Keratinocyte (primary cell): ENCODE data around the gene SDK2. TPM values are rescaled to one million over a fixed set of nuclear protein-coding genes. Genes with fewer than 3 reads are reported as not detected.

Source experiments
- DNase-seq: peaks from one replicate; pipeline ENCODE4 v3.0.0-alpha.2; 2011; ENCODE audit warnings: low read depth, missing footprints, low spot score
- FAIRE-seq: peaks from 2 replicates; lab custom pipeline; 2011; peaks lifted over from hg19 to GRCh38; lab: Jason Lieb, UNC
- H2AFZ ChIP-seq: 2 replicates; pipeline ENCODE4 v1.6.0; 2012; ENCODE audit warnings: low read length, control low read depth, inconsistent platforms; ENCODE audit not compliant: control insufficient read depth
- H3K27ac ChIP-seq: 2 replicates; pipeline ENCODE4 v1.5.1; 2011; ENCODE audit warnings: low read length; ENCODE audit not compliant: control insufficient read depth, insufficient read depth
- H3K27me3 ChIP-seq: 3 replicates; pipeline ENCODE4 v1.6.0; 2011; ENCODE audit warnings: low read length; ENCODE audit not compliant: control insufficient read depth, insufficient read depth; ENCODE audit errors: extremely low read depth
- H3K36me3 ChIP-seq, 2 experiments: 2 replicates in 1 of 2; 3 replicates in 1 of 2; pipeline ENCODE4 v1.5.1; 2011; ENCODE audit warnings: low read length in 2 of 2, mild to moderate bottlenecking in 1 of 2; ENCODE audit not compliant: control insufficient read depth in 2 of 2, insufficient read depth in 2 of 2; ENCODE audit errors: extremely low read depth in 1 of 2
- H3K4me1 ChIP-seq: 3 replicates; pipeline ENCODE4 v1.5.1; 2011; ENCODE audit warnings: low read length; ENCODE audit not compliant: control insufficient read depth, insufficient read depth; ENCODE audit errors: extremely low read depth
- H3K4me2 ChIP-seq: 3 replicates; pipeline ENCODE4 v1.6.0; 2011; ENCODE audit warnings: low read depth, low read length; ENCODE audit not compliant: control insufficient read depth, insufficient read depth; ENCODE audit errors: extremely low read depth
- H3K4me3 ChIP-seq, 3 experiments: fragments of 200-600 bp in 1 of 3; sonication (generic) in 1 of 3; 2 replicates in 2 of 3; 3 replicates in 1 of 3; pipeline ENCODE4 v1.5.1; 2011 to 2016; ENCODE audit warnings: low read length in 3 of 3, mild to moderate bottlenecking in 3 of 3, control low read depth in 2 of 3, inconsistent platforms in 1 of 3, low read depth in 1 of 3, mixed read lengths in 1 of 3, mixed run types in 1 of 3, moderate library complexity in 1 of 3; ENCODE audit not compliant: control insufficient read depth in 2 of 3, insufficient read depth in 2 of 3; ENCODE audit errors: extremely low read depth in 1 of 3
- H3K79me2 ChIP-seq: 2 replicates; pipeline ENCODE4 v1.6.0; 2012; ENCODE audit warnings: low read length; ENCODE audit not compliant: control insufficient read depth, insufficient read depth
- H3K9ac ChIP-seq: 3 replicates; pipeline ENCODE4 v1.6.0; 2011; ENCODE audit warnings: low read length; ENCODE audit not compliant: control insufficient read depth, insufficient read depth; ENCODE audit errors: extremely low read depth
- H3K9me1 ChIP-seq: 3 replicates; pipeline ENCODE4 v1.6.0; 2011; ENCODE audit warnings: low read length; ENCODE audit not compliant: control insufficient read depth, insufficient read depth; ENCODE audit errors: extremely low read depth
- H3K9me3 ChIP-seq: 2 replicates; pipeline ENCODE4 v1.5.1; 2012; ENCODE audit warnings: low read depth, low read length; ENCODE audit not compliant: control insufficient read depth
- H4K20me1 ChIP-seq: 3 replicates; pipeline ENCODE4 v1.6.0; 2011; ENCODE audit warnings: low read length; ENCODE audit not compliant: control insufficient read depth, insufficient read depth; ENCODE audit errors: extremely low read depth
- EZH2 ChIP-seq: IDR thresholded peaks from one replicate; pipeline ENCODE4 v1.6.1; 2012; ENCODE audit warnings: inconsistent platforms, mild to moderate bottlenecking, low read length, moderate library complexity
- dilution Hi-C: fragments of 300-500 bp; cut with MboI; formaldehyde crosslinking; loops from one replicate; pipeline ENCODE4 v1.7.0; 2020; ENCODE audit warnings: low sequenced_read_pairs; ENCODE audit not compliant: extremely low pct_ligation_motif_present
- polyA plus RNA-seq, 5 experiments: library from polyadenylated mRNA; depleted of rRNA in 3 of 5; stranded (reverse) in 3 of 5; stranded (forward) in 1 of 5; unstranded in 1 of 5; fragments of >200 nt; gene quantifications; 1 replicate in 1 of 5; 2 replicates in 3 of 5; 3 replicates in 1 of 5; pipeline versions ENCODE4 v1.2.1 to v1.2.3, GENCODE V29; 2011 to 2012; ENCODE audit warnings: missing spikeins in 2 of 5, low read depth in 1 of 5, low replicate concordance in 1 of 5
- TF ChIP-seq, protein P1 (sequence below), 3 experiments: IDR thresholded peaks in 1 of 3; conservative IDR thresholded peaks in 1 of 3; optimal IDR thresholded peaks in 1 of 3; 2 replicates in 2 of 3; 3 replicates in 1 of 3; pipeline versions ENCODE3 to v1.5.1; 2011; ENCODE audit warnings: low read length in 3 of 3, mild to moderate bottlenecking in 3 of 3, moderate library complexity in 2 of 3, control low read depth in 1 of 3, inconsistent platforms in 1 of 3; ENCODE audit not compliant: insufficient read depth in 2 of 3; ENCODE audit errors: extremely low read depth in 1 of 3

SDK2 gene
- polyA plus RNA-seq, 1 donor (not counting 4 experiments of a cell fraction or from before 2014, with no cell fraction given): 1.8 TPM

DNA sequence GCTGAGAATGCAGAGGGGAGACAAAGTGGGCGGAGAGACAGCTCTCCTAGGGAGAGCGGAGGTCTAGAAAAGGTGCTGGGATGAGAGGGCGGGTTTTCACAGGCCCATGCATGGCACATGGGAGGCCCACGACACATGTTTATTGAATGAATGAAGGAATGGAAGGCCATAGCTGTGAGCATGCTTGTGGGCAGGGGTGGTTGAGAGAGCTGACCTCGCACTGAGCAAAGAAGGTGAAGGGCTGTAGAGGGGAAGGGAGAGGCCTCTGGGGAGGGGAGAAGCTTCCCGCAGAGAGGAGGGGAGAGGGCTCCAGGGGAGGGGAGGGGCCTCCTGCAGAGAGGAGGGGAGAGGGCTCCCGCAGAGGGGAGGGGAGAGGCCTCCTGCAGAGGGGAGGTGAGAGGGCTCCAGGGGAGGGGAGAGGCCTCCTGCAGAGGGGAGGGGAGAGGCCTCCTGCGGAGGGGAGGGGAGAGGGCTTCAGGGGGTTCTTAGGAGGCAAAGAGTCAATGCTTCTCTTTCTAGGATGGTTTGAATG lies 27.3 kb downstream of the SDK2 start:
- Histone ChIP-seq H3K27me3 (no peaks in the 10 kb centered on the region), H3K4me2 (no peak overlapping the region), H3K79me2 (peaks cover 17% of the 10 kb centered on the region), H3K9me1 (no peaks in the 10 kb centered on the region), H3K27ac (no peak overlapping the region), H4K20me1 (no peaks in the 10 kb centered on the region), H3K4me3 (no peak overlapping the region), H3K9ac (no peak overlapping the region), H3K36me3 (no peaks in the 10 kb centered on the region), H3K9me3 (no peaks in the 10 kb centered on the region), H2AFZ (no peak overlapping the region), H3K4me1 (peaks cover 17% of the 10 kb centered on the region)
- no peak for FAIRE-seq
- DNase-seq: no peak
- dilution Hi-C loops: no loop called here
- TF ChIP-seq, protein P1, sequence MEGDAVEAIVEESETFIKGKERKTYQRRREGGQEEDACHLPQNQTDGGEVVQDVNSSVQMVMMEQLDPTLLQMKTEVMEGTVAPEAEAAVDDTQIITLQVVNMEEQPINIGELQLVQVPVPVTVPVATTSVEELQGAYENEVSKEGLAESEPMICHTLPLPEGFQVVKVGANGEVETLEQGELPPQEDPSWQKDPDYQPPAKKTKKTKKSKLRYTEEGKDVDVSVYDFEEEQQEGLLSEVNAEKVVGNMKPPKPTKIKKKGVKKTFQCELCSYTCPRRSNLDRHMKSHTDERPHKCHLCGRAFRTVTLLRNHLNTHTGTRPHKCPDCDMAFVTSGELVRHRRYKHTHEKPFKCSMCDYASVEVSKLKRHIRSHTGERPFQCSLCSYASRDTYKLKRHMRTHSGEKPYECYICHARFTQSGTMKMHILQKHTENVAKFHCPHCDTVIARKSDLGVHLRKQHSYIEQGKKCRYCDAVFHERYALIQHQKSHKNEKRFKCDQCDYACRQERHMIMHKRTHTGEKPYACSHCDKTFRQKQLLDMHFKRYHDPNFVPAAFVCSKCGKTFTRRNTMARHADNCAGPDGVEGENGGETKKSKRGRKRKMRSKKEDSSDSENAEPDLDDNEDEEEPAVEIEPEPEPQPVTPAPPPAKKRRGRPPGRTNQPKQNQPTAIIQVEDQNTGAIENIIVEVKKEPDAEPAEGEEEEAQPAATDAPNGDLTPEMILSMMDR (optimal IDR thresholded peaks at IDR 0.05 in 1 of 3, IDR thresholded peaks at IDR 0.05 in 1 of 3, conservative IDR thresholded peaks at IDR 0.05 in 1 of 3; ENCODE audit: extremely low read depth in 1 of 3, insufficient read depth in 2 of 3, low read length in 3 of 3): no peak
- no peak for TF ChIP-seq EZH2

DNA sequence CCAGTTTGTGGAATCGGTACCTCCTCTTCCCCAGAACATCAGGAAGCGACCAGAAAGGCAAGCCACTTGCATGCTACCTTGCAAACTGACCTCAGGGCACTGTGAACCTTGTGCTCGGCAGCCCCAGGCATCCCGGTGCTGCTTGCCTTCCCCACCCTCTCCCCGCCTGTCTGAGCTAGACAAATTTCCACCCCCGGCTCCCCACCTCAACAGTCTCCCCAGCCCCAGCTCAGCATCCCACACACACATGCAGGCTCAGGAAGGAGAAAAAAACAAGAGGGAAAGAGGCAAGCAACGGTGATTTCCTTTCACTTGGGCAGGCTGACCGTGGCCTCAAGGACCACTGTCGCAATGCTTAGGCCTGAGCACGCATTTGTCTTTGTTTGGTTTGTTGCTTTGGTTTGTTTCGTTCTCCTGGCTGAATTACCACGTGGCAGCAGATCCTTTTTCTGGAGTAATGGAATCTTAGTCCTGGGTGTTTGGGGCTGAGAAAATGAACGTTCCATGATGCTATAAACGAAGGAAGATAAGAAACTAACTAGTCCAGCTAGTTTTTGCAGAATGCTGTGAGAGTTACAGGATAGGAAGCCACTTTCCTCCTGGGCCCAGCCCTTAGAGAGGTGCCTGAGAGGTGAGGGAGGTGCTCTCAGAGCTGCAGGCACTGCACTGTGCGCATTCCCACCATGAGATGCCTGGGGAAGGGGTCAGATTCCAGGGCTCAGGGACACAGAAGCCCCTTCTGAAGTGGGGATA lies 27.9 kb downstream of the SDK2 start:
- H3K27me3 ChIP-seq: no peaks in the 10 kb centered on the region
- H3K4me2 ChIP-seq: no peak overlapping the region
- FAIRE-seq: no peak
- H3K27ac ChIP-seq: no peak overlapping the region
- H3K36me3 ChIP-seq: no peaks in the 10 kb centered on the region
- H3K9me1 ChIP-seq: no peaks in the 10 kb centered on the region
- no peaks in the 10 kb centered on the region for H4K20me1 ChIP-seq
- DNase-seq: no peak
- TF ChIP-seq EZH2: no peak
- TF ChIP-seq, protein P1 (optimal IDR thresholded peaks at IDR 0.05 in 1 of 3, IDR thresholded peaks at IDR 0.05 in 1 of 3, conservative IDR thresholded peaks at IDR 0.05 in 1 of 3; ENCODE audit: extremely low read depth in 1 of 3, insufficient read depth in 2 of 3, low read length in 3 of 3): no peak
- H3K9me3 ChIP-seq: no peaks in the 10 kb centered on the region
- dilution Hi-C loops: no loop called here
- no peak overlapping the region for H3K4me3 ChIP-seq
- H2AFZ ChIP-seq: no peak overlapping the region
- peaks cover 22% of the 10 kb centered on the region for H3K79me2 ChIP-seq
- no peak overlapping the region for H3K9ac ChIP-seq
- peaks cover 17% of the 10 kb centered on the region for H3K4me1 ChIP-seq
